Adrenal gland (tissue), 12 donors: ENCODE data around the gene TAPBPL. TPM values are rescaled to one million over a fixed set of nuclear protein-coding genes. Genes with fewer than 3 reads are reported as not detected.
A peak's percentile ranks its signal among the peaks of the same experiment; 100 is the strongest.
"Not testable (repeated sequence)": the region's sequence is repeated elsewhere in the genome, so short reads cannot be mapped to it uniquely, and the experiment has no call there.

Experiments used
- DNase-seq, 7 donors: peaks; one replicate each; pipeline ENCODE4 v3.0.0-alpha.2; 2019 to 2020
- H3K27ac ChIP-seq, 5 donors: fragments of 200-600 bp; sonication (generic) in 4 of 5; 1 replicate in 3 of 5; 2 replicates in 2 of 5; pipeline versions ENCODE4 v1.5.1 to v1.8.0; 2016 to 2020; ENCODE audit warnings: mild to moderate bottlenecking in 1 of 5
- H3K27me3 ChIP-seq: fragments of 200-600 bp; 2 replicates; pipeline ENCODE4 v1.8.0; 2021
- H3K36me3 ChIP-seq, 2 donors: fragments of 200-600 bp; replicated peaks in 1 of 2; 1 replicate in 1 of 2; 2 replicates in 1 of 2; pipeline versions ENCODE4 v1.5.1 to v1.8.0; 2018 to 2022
- H3K4me1 ChIP-seq, 2 donors: fragments of 200-600 bp; replicated peaks in 1 of 2; 1 replicate in 1 of 2; 2 replicates in 1 of 2; pipeline versions ENCODE4 v1.5.1 to v1.8.0; 2018 to 2021
- H3K4me3 ChIP-seq, 4 donors: fragments of 200-600 bp; sonication (generic) in 3 of 4; one replicate each; pipeline ENCODE4 v1.5.1; 2016 to 2018
- H3K9me3 ChIP-seq, 3 donors: fragments of 200-600 bp; sonication (generic) in 1 of 3; replicated peaks in 1 of 3; 1 replicate in 2 of 3; 2 replicates in 1 of 3; pipeline versions ENCODE4 v1.5.1 to v1.8.0; 2016 to 2021
- CTCF ChIP-seq, 6 experiments: fragments of 450-650 bp in 4 of 6; fragments of 200-600 bp in 2 of 6; sonication (generic) in 1 of 6; IDR thresholded peaks; 1 replicate in 5 of 6; 2 replicates in 1 of 6; pipeline versions ENCODE4 v1.5.1 to v1.8.0; 2016 to 2021; ENCODE audit warnings: antibody characterized with exemption in 6 of 6, mild to moderate bottlenecking in 2 of 6, moderate library complexity in 1 of 6
- POLR2A ChIP-seq, 2 donors: fragments of 450-650 bp; IDR thresholded peaks; one replicate each; pipeline ENCODE4 v1.6.1; 2017; ENCODE audit warnings: antibody characterized with exemption in 2 of 2, mild to moderate bottlenecking in 2 of 2, moderate library complexity in 1 of 2
- WGBS, 4 donors: extraction: QIAGEN DNeasy Blood & Tissue Kit in 2 of 4; methylation state at CpG; one replicate each; pipeline versions ENCODE4 v1.1.5 to v1.1.7; 2013 to 2017; 5-methylcytosine and 5-hydroxymethylcytosine counted together
- intact Hi-C, 2 donors: fragments of 100-400 bp; cut with DNase I; formaldehyde crosslinking; loops; one replicate each; pipeline versions ENCODE4 v1.14.1 to v1.15.0; 2022 to 2023
- polyA plus RNA-seq, 3 donors: library from polyadenylated mRNA; stranded (reverse); fragments of 200-250 nt in 2 of 3; fragments of 350-450 nt in 1 of 3; fragmentation: Illumina TruSeq in 1 of 3; extraction: RNeasy Lipid Tissue Mini Kit (QIAGEN cat#74804) in 1 of 3; gene quantifications; one replicate each; pipeline ENCODE4 v1.2.3, GENCODE V29; 2013 to 2014
- total RNA-seq, 9 donors: library from RNA; depleted of rRNA in 4 of 9; stranded (reverse); fragments of >200 nt in 4 of 9; fragments of 120-200 nt in 1 of 9; fragmentation: NEBNext Ultra II Directional in 1 of 9; extraction: Animal tissue kit (Norgen Biotek cat#: 25700) in 1 of 9; gene quantifications; one replicate each; pipeline versions ENCODE4 v1.1.0 to v1.2.4, GENCODE V29; 2013 to 2023
- donor health status: healthy with polysubstance abuse.
- donor health status: Bipolar disorder and iron deficiency.
- donor health status: DM: yes; HTN: yes; CAD: no.
- donor health status: DM: no; HTN: no; CAD: no.
- donor health status: DM: no; HTN: no; CAD: no.
- donor health status: DM: yes; HTN: yes; CAD: no.

TAPBPL gene
- total and polyA plus RNA-seq, 12 donors: 13.8 to 42.4 (median 32.0) TPM

- H3K4me3 ChIP-seq: no peak overlapping the region
- intact Hi-C loops: no loop called here
Measured at GRCh38 chr12:6478416-6478815, 26.6 kb downstream of the TAPBPL start.

GRCh38 chr12:6488240-6488639, 36.4 kb downstream of the TAPBPL start:
- Histone ChIP-seq H3K27me3 (no peaks in the 10 kb centered on the region), H3K4me1 (peaks cover 6 to 7% of the 10 kb centered on the region in 2 donors), H3K9me3 (no peaks in the 10 kb centered on the region), H3K27ac (no peak overlapping the region), H3K4me3 (no peak overlapping the region), H3K36me3 (peaks cover 0 to 3% of the 10 kb centered on the region in 2 donors)
- 73 to 100% (median 77%) methylated on average over 1 of the region's 1 CpG for WGBS, 4 donors
- TF ChIP-seq CTCF (IDR thresholded peaks at IDR 0.05) (no peak), POLR2A (IDR thresholded peaks at IDR 0.05) (no peak)
- intact Hi-C loops: no loop called here
- DNase-seq: no peak

More at GRCh38 chr12:6478416-6478815, 26.6 kb downstream of the TAPBPL start:
- Histone ChIP-seq H3K36me3 (no peaks in the 10 kb centered on the region), H3K27me3 (no peaks in the 10 kb centered on the region), H3K4me1 (no peaks in the 10 kb centered on the region), H3K27ac (no peak overlapping the region), H3K9me3 (no peaks in the 10 kb centered on the region)
- DNase-seq: no peak
- no peak for TF ChIP-seq POLR2A (IDR thresholded peaks at IDR 0.05)
- no peak for TF ChIP-seq CTCF (IDR thresholded peaks at IDR 0.05)
- WGBS, 4 donors: 89 to 95% (median 90%) methylated on average over 4 to 20 of the region's 20 CpGs

- WGBS, 4 donors: 50 to 67% (median 60%) methylated on average over 3 to 4 of the region's 4 CpGs
- Histone ChIP-seq H3K4me3 (no peak overlapping the region), H3K27ac (no peak overlapping the region), H3K27me3 (no peaks in the 10 kb centered on the region), H3K36me3 (peaks cover 0 to 3% of the 10 kb centered on the region in 2 donors), H3K9me3 (no peaks in the 10 kb centered on the region), H3K4me1 (peaks cover 10% of the 10 kb centered on the region in 2 donors)
- no peak for DNase-seq
- intact Hi-C loops: no loop called here
- no peak for TF ChIP-seq POLR2A (IDR thresholded peaks at IDR 0.05)
Measured at GRCh38 chr12:6489449-6489848, 37.6 kb downstream of the TAPBPL start.

- H3K27me3 ChIP-seq, intact Hi-C loops, H3K4me3 ChIP-seq, DNase-seq, H3K27ac ChIP-seq, H3K9me3 ChIP-seq, H3K36me3 ChIP-seq: not testable (repeated sequence)
- WGBS, 4 donors: 96 to 100% (median 99%) methylated on average over 1 of the region's 1 CpG
- H3K4me1 ChIP-seq: peaks cover 15 to 23% of the 10 kb centered on the region in 2 donors
Measured at GRCh38 chr12:6490673-6491072, 38.8 kb downstream of the TAPBPL start.

GRCh38 chr12:6492838-6493496, 41.1 kb downstream of the TAPBPL start, which contains the start of gene MRPL51:
MRPL51 (minus strand) TSS chr12:6493262; CDS start chr12:6493136, 126 bp downstream.
- intact Hi-C loops: no loop called here
- peak within 1 kb of the TSS; percentile 46 to 91 (median 49) for H3K4me3 ChIP-seq
- no peaks in the 10 kb centered on the region for H3K27me3 ChIP-seq
- 0 to 1% (median 1%) methylated on average over 18 to 39 of the region's 39 CpGs for WGBS, 4 donors
- no peaks in the 10 kb centered on the region for H3K9me3 ChIP-seq
- H3K36me3 ChIP-seq: peaks cover 0 to 15% of the 10 kb centered on the region in 2 donors
- peaks cover 15 to 23% of the 10 kb centered on the region in 2 donors for H3K4me1 ChIP-seq
- peak; percentile 96 to 99 (median 97) for DNase-seq
- no peak for TF ChIP-seq CTCF (IDR thresholded peaks at IDR 0.05)
- peak in 1 of 2 donors; percentile 62 for TF ChIP-seq POLR2A (IDR thresholded peaks at IDR 0.05)
- peak within 1 kb of the TSS; percentile 85 to 97 (median 92) for H3K27ac ChIP-seq
